Amniotic epithelial cell (primary cell): ENCODE results near the gene CARS2.
"Not testable (repeated sequence)": the region's sequence is repeated elsewhere in the genome, so short reads cannot be mapped to it uniquely, and the experiment has no call there.

Experiments used
- DNase-seq: peaks from one replicate; pipeline ENCODE4 v3.0.0-alpha.2; 2010; ENCODE audit warnings: low read depth

CARS2 gene

GRCh38 chr13:110638257-110638656 is 67.7 kb downstream of the CARS2 start:
- no peak for DNase-seq

GRCh38 chr13:110637747-110638146 is 68.2 kb downstream of the CARS2 start:
- DNase-seq, result no peak

GRCh38 chr13:110637275-110637674 is 68.6 kb downstream of the CARS2 start:
- no peak for DNase-seq

- no peak for DNase-seq
Observed at GRCh38 chr13:110636701-110637201, 69.2 kb downstream of the CARS2 start.

GRCh38 chr13:110636053-110636475 is 69.9 kb downstream of the CARS2 start:
- no peak for DNase-seq

- DNase-seq, result no peak
Observed at GRCh38 chr13:110635405-110636002, 70.4 kb downstream of the CARS2 start.

GRCh38 chr13:110634558-110634957 is 71.4 kb downstream of the CARS2 start:
- peak; percentile 80 for DNase-seq

- no peak for DNase-seq
Observed at GRCh38 chr13:110633776-110634175, 72.1 kb downstream of the CARS2 start.

GRCh38 chr13:110632255-110632654 is 73.7 kb downstream of the CARS2 start:
- not testable (repeated sequence) for DNase-seq

- no peak for DNase-seq
Observed at GRCh38 chr13:110630566-110631119, 75.3 kb downstream of the CARS2 start.

GRCh38 chr13:110629735-110630134 is 76.2 kb downstream of the CARS2 start:
- DNase-seq, result peak; percentile 75

GRCh38 chr13:110628952-110629701 is 76.8 kb downstream of the CARS2 start:
- DNase-seq, result peak; percentile 94

GRCh38 chr13:110628477-110628793 is 77.5 kb downstream of the CARS2 start:
- peak; percentile 89 for DNase-seq

- DNase-seq, result no peak
Observed at GRCh38 chr13:110627761-110628476, 78.0 kb downstream of the CARS2 start.

- DNase-seq, result no peak
Observed at GRCh38 chr13:110627351-110627750, 78.6 kb downstream of the CARS2 start.

GRCh38 chr13:110626521-110626920 is 79.4 kb downstream of the CARS2 start:
- DNase-seq, result no peak

- DNase-seq, result no peak
Observed at GRCh38 chr13:110625771-110626321, 80.1 kb downstream of the CARS2 start.

GRCh38 chr13:110624766-110625756 is 80.9 kb downstream of the CARS2 start:
- DNase-seq, result no peak

- DNase-seq, result no peak
Observed at GRCh38 chr13:110620596-110620995, 85.3 kb downstream of the CARS2 start.

- no peak for DNase-seq
Observed at GRCh38 chr13:110618780-110619179, 87.1 kb downstream of the CARS2 start.

- peak; percentile 66 for DNase-seq
Observed at GRCh38 chr13:110618167-110618566, 87.7 kb downstream of the CARS2 start.
